ENCODE results near the gene EPYC.

GRCh38 chr12:90989686-90990111 is 15.1 kb downstream of the EPYC start:
- TF ChIP-seq, protein P1, sequence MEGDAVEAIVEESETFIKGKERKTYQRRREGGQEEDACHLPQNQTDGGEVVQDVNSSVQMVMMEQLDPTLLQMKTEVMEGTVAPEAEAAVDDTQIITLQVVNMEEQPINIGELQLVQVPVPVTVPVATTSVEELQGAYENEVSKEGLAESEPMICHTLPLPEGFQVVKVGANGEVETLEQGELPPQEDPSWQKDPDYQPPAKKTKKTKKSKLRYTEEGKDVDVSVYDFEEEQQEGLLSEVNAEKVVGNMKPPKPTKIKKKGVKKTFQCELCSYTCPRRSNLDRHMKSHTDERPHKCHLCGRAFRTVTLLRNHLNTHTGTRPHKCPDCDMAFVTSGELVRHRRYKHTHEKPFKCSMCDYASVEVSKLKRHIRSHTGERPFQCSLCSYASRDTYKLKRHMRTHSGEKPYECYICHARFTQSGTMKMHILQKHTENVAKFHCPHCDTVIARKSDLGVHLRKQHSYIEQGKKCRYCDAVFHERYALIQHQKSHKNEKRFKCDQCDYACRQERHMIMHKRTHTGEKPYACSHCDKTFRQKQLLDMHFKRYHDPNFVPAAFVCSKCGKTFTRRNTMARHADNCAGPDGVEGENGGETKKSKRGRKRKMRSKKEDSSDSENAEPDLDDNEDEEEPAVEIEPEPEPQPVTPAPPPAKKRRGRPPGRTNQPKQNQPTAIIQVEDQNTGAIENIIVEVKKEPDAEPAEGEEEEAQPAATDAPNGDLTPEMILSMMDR (IDR thresholded peaks at IDR 0.05): no peak
- TF ChIP-seq POLR2A (IDR thresholded peaks at IDR 0.05): no peak
- no peak for TF ChIP-seq POLR2AphosphoS5 (IDR thresholded peaks at IDR 0.05)

Measured in breast epithelium (tissue), 3 donors.